IPS-15b (cell line): ENCODE measurements around the gene TEX29.

Source experiments
- H3K27me3 ChIP-seq: one replicate; pipeline ENCODE4 v1.6.1; 2013; ENCODE audit warnings: low read length; ENCODE audit not compliant: control insufficient read depth, insufficient read depth
- H3K36me3 ChIP-seq: one replicate; pipeline ENCODE4 v1.6.1; 2013; ENCODE audit warnings: low read length; ENCODE audit not compliant: control insufficient read depth, insufficient read depth
- H3K4me1 ChIP-seq: one replicate; pipeline ENCODE4 v1.6.1; 2013; ENCODE audit warnings: mild to moderate bottlenecking, low read length; ENCODE audit not compliant: control insufficient read depth, insufficient read depth
- H3K4me3 ChIP-seq: one replicate; pipeline ENCODE4 v1.5.1; 2013; ENCODE audit warnings: low read depth, low read length
- H3K9ac ChIP-seq: one replicate; pipeline ENCODE4 v1.6.1; 2013; ENCODE audit warnings: low read depth, mild to moderate bottlenecking, low read length
- H3K9me3 ChIP-seq: one replicate; pipeline ENCODE4 v1.6.1; 2013; ENCODE audit warnings: mild to moderate bottlenecking, low read length; ENCODE audit not compliant: control insufficient read depth, insufficient read depth

Gene TEX29

DNA sequence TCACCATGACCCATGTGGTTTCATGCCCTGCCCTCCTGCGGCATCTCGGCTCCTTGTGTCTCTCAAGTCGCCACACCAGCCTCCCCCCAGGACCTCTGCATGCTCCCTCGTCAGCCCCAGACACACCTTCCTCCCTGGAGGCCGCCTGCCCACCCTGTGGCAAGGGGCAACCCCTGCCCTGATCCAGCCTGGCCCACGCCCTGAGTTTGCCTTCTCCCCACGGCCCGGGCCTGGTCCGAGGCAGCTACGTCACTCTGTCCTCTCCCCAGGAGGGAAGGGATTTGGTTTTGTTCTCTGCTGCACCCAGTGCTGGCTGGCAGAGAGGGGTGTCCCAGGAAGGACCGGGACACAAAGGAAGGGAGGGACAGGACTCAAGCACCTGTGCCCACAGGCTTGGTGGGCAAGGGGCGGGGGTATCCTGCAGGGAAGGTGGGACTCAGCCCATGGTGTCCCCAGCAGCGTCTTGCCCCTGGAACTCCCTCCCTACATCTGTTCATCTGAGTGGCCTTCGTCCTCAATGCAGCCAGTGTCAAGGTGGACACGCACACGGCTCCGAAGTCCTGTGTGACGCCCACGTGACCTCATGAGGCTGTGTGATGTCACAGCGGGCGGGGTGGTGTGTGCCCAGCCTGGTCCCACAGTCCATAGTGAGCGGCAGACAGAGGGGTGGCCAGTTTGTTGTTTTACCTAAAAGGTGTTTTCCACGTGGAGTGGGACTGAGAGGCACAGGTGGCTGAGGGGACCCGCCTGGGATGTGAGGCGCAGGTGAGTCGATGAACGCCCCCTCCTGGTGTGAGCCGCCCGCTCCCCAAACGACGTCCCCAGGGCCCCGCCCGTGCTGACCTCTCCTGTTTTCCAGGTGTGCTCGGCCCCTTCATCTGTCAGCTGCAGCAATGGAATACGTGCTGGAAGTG lies at the start of gene TEX29:
Gene TEX29, plus strand, starts transcription at position 645 of the 914 bp plus-strand sequence. Its CDS starts 249 bp downstream, at position 894.
- no peaks in the 10 kb centered on the region for H3K4me1 ChIP-seq
- no peak within 1 kb of the TSS for H3K9ac ChIP-seq
- H3K27me3 ChIP-seq: no peaks in the 10 kb centered on the region
- H3K36me3 ChIP-seq: peaks cover 7% of the 10 kb centered on the region
- H3K9me3 ChIP-seq: no peaks in the 10 kb centered on the region
- H3K4me3 ChIP-seq: no peak within 1 kb of the TSS

DNA sequence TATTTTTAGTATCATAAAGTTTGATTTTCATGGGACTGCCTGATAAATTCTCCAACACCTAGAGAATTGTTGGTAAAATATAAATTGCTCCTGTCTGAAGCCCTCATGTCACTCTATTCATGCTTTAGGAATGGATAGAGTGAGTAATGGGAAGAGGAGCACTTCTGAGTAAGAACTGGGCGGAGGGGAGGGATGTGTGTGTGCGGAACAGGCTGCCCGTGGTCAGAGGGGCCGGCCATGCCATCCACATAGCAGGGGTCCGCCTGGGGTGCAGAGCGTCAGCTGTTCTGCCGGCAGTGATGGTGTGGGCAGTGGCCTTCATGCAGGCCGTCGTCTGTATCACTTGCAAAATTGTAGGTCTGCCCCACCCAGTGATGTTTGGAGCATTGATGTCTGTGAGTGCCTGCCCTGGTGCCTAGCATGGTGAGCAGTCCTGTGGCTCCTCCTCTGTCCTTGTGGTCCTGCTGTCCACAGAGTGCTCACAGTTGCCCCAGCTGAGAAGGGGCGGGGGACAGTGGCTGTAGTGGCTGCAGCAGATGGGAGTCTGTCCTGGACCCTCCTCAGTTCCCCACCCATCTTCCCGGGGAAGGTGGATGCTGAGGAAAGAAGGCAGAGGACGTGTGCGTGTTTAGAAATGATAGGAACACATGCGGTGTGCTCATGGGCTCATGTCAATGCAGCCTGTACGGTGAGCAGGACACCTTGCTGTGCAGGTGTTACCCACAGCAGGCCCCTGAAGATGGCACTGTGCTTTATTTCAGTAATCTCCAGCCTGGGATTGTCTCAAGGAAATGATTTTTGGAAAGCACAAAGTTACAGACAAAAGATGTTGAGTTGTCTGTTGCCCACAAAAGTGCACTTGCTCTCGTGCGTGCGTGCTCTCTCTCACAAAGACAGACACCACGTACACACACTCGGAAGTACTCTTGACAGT lies 49.4 kb upstream of the TEX29 start:
- H3K9ac ChIP-seq: no peak overlapping the region
- H3K9me3 ChIP-seq: no peaks in the 10 kb centered on the region
- H3K36me3 ChIP-seq: peaks cover 17% of the 10 kb centered on the region
- no peaks in the 10 kb centered on the region for H3K27me3 ChIP-seq
- no peak overlapping the region for H3K4me3 ChIP-seq
- H3K4me1 ChIP-seq: no peaks in the 10 kb centered on the region

DNA sequence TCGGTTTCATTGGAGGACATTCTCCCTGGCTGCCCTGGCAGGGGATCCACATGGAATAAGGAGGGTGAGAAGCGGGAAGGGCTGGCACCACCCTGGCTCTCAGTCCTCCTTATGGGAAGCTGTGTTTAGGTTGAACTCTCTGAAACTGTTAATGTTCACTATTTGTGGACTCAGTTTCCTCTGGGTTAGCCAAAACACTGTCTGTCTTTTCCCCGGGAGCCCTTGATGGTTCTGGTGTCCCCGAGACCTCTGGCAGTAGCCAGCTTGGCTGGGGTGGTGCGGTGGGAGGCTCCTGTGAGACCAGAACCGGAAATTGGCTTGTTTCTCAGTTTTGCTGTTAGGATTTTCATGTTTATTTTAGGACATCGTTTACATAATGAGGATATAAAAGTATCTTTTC lies 48.3 kb upstream of the TEX29 start:
- Histone ChIP-seq H3K9me3 (no peaks in the 10 kb centered on the region), H3K36me3 (peaks cover 17% of the 10 kb centered on the region), H3K27me3 (no peaks in the 10 kb centered on the region), H3K4me3 (no peak overlapping the region), H3K9ac (no peak overlapping the region), H3K4me1 (no peaks in the 10 kb centered on the region)

DNA sequence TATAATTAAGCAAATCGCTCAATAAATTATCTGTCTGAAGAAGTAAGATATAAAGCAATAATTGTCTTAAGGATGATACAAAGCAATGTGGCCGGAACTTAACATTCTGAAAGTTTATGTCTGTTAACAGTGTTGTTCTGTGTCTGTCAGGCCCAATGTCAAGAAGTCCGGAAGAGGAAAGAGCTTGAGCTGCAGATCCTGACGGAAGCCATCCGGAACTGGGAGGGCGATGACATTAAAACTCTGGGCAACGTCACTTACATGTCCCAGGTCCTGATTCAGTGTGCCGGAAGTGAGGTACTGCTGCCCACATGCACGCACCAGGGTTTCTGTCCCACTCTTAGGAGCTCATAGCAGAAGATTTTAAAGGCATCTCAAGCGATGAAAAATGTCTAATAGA lies 45.1 kb upstream of the TEX29 start:
- Histone ChIP-seq H3K4me1 (no peaks in the 10 kb centered on the region), H3K9me3 (no peaks in the 10 kb centered on the region), H3K27me3 (no peaks in the 10 kb centered on the region), H3K4me3 (no peak overlapping the region), H3K36me3 (peaks cover 12% of the 10 kb centered on the region), H3K9ac (no peak overlapping the region)

DNA sequence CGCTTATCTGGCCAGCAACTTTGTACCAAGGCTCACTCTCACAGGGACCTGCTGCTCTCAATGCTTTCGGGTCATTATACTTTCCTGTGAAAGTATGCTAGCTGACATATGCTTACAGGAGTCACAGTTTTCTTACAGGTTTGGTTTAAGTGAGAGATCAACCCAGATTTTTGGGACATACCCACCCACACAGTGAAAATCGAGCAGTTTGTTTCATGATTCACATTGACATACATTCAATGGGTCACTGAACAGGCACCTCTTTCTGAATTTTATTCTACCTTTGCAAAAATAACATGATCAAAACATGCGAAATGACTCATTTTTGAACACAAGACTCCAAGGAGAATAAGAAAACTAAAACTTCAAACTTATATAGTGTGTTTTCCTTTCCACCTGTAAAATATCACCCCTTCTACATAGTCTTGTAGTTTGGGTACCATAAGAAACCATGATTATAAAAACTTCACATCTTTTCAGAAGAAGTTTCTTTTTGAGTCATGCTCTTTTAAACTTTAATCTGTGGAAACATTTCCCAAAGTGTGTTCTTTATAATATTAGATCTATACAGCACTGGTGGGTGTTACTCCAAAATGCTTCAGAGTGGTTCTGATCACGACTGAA lies 44.3 kb upstream of the TEX29 start:
- no peak overlapping the region for H3K9ac ChIP-seq
- H3K36me3 ChIP-seq: peaks cover 10% of the 10 kb centered on the region
- no peak overlapping the region for H3K4me3 ChIP-seq
- H3K4me1 ChIP-seq: no peaks in the 10 kb centered on the region
- H3K27me3 ChIP-seq: no peaks in the 10 kb centered on the region
- no peaks in the 10 kb centered on the region for H3K9me3 ChIP-seq

DNA sequence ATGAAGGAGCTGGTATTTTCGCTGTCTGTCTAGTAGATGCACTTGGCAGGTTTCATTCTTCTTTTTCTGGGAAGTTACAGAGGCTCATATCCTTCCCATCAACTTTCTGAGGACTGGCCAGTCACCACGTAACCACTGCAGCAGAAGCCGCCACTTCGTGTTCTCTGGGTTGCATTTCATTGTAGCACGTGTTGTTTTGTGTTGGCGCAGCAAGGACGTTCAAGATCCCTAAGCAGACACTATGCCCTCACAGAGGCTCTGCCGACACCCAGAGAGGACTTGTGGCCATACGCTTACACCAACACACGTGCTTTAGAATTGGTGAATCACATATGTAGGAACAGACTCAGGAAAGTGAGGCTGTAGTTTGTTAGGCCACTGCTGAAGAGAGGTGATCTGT lies 42.2 kb upstream of the TEX29 start:
- no peaks in the 10 kb centered on the region for H3K4me1 ChIP-seq
- H3K36me3 ChIP-seq: peaks cover 10% of the 10 kb centered on the region
- no peaks in the 10 kb centered on the region for H3K9me3 ChIP-seq
- H3K9ac ChIP-seq: no peak overlapping the region
- H3K27me3 ChIP-seq: no peaks in the 10 kb centered on the region
- H3K4me3 ChIP-seq: no peak overlapping the region

DNA sequence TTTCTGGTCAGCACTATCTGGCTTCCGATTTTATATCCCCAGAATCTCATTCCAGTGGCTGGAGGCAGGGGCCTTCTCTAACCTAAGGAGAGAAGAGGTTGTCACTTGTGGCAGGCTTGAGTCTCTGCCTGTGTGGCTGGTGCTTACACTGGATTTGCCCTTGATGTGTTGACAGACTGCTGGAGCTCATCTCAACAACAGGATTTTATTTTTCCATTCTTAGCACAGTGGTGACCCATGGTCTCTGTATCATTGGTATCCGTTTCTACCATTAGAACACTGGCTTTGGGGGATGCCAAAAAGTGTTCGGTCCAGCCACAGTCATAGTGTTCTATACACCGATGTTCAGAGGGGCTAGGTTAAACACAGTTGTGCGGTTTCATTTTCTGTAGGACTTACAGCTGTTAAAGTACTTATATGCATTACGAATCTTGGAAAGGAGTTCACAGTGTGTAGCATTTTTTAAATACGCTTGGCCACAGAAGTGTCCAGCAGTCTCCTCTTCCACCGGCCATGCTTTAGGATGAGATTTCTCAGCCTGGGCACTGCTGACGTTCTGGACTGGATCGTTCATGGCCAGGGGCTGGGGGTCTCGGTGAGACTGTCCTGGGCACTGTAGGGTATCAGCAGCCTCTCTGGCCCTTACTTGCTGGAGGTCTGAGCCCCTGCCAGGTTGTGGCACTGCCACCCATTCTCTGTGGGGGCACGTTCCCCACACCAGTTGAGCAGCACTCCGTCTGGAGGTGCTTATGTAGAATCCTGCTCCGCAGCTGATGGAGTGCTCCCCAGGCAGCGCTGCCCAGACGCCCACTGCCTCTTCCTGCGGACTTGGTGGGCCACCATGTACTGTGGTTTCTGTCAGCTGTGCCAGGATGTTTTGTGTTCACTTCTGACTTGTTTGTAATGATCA lies 41.4 kb upstream of the TEX29 start:
- Histone ChIP-seq H3K4me3 (no peak overlapping the region), H3K36me3 (peaks cover 17% of the 10 kb centered on the region), H3K9ac (no peak overlapping the region), H3K4me1 (no peaks in the 10 kb centered on the region), H3K27me3 (no peaks in the 10 kb centered on the region), H3K9me3 (no peaks in the 10 kb centered on the region)

DNA sequence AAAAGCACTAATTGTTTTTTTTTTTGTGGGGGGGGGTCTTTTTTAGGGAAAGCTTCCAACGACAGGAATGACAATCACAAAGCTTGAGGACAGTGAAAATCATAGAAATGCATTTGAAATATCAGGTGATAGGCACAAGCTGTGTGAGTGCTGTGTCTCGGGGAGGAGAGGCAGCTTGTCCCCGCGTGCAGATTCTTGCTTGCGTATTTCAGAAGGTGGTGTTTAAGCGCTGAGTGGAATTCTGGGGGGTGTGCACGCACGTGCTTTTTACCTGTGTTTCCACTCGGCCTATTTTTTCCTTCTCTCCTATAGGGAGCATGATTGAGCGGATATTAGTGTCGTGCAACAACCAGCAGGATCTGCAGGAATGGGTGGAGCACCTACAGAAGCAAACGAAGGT lies 40.2 kb upstream of the TEX29 start:
- no peak overlapping the region for H3K4me3 ChIP-seq
- H3K27me3 ChIP-seq: no peaks in the 10 kb centered on the region
- H3K9ac ChIP-seq: no peak overlapping the region
- H3K4me1 ChIP-seq: no peaks in the 10 kb centered on the region
- no peaks in the 10 kb centered on the region for H3K9me3 ChIP-seq
- H3K36me3 ChIP-seq: peaks cover 17% of the 10 kb centered on the region

DNA sequence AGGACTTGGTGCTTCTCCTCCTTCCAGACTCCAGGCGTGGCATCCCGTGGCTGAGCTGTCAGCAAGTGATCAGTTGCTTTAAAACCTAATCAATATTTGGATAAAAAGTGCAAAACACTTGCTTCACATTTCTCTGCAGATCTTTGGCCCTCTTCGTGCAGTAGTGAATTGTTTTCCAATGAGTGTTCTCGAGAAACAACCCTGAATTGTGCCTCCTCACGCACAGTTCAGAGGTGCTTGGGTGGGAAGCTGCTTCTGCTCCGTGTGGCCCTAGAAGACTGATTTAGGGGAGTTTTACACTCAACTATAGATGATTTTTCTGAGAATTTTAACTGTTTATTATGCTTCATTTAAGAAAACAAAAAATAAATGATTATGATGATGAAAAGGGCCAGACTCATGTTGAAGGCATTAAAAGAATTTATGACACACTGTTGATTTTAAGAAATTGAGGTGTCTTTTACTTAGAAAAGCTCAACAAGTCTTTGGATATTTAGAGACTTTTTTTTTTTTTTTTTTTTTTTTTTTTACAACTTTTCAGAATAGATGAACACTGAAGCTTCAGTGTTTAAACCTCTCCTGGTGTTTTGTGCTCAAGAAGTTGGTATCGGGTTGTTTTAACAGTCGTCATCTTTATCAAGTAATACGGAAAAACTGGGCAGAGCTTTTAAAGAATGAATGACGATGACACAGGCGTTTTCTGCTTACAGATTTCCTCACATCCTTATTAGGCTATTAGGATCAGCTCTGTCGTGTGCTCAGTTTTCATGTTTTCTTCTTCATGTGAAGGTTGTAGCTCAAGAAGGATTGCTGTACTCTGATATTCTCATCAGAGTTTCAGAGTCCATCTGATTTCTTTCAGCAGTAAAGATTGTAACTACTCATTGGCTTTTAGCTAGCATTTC lies 39.5 kb upstream of the TEX29 start:
- no peaks in the 10 kb centered on the region for H3K9me3 ChIP-seq
- H3K9ac ChIP-seq: no peak overlapping the region
- no peak overlapping the region for H3K4me3 ChIP-seq
- H3K36me3 ChIP-seq: peaks cover 20% of the 10 kb centered on the region
- H3K27me3 ChIP-seq: no peaks in the 10 kb centered on the region
- no peaks in the 10 kb centered on the region for H3K4me1 ChIP-seq

DNA sequence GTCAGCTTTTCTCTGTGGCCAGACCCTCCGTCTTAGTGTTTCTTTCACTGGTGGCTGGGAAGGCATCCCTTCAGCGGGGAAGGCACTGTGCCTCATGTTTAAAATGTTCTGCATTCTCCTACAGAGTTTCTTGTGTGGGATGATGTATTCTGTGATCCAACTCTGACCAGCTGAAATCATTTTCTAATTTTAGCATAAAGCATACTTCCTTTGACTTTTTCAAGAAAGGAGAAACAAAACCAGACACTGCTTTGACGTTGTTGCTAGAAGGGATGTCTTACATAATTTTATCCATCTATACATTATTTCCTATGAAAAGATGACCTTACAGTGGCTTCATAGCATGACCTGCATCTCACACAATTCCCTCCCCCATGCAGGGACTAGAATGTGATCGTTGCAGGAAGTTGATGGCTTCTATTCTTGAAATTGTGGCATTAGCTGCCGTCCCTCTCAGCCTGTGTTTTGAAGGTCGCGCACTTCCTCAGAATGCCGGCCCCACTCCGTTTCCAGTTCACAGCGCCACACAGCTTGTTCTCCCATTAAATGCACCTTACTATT lies 38.6 kb upstream of the TEX29 start:
- Histone ChIP-seq H3K9me3 (no peaks in the 10 kb centered on the region), H3K27me3 (no peaks in the 10 kb centered on the region), H3K4me1 (no peaks in the 10 kb centered on the region), H3K36me3 (peaks cover 26% of the 10 kb centered on the region), H3K4me3 (no peak overlapping the region), H3K9ac (no peak overlapping the region)
